GM21529 (cell line): ENCODE data around the gene CHTF8.
A peak's percentile ranks its signal among the peaks of the same experiment; 100 is the strongest.
"Not testable (repeated sequence)": the region's sequence is repeated elsewhere in the genome, so short reads cannot be mapped to it uniquely, and the experiment has no call there.

ENCODE experiments used
- ATAC-seq: cut with Tn5 transposase; IDR thresholded peaks from one replicate; pipeline ENCODE4 v1.9.1; 2021; ENCODE audit not compliant: unreplicated experiment

The CHTF8 gene

GRCh38 chr16:69132424-69133252, at the start of gene CHTF8, which contains the start of gene UTP4:
Gene CHTF8 (minus strand): TSS chr16:69132588. CDS start chr16:69121458, 11,130 bp downstream.
Gene UTP4 (plus strand): TSS chr16:69132649. CDS start chr16:69133460, 811 bp downstream.
- ATAC-seq = peak; percentile 89

- no peak for ATAC-seq
Observed at GRCh38 chr16:69180011-69180338, 47.6 kb upstream of the CHTF8 start.

GRCh38 chr16:69179328-69180010, 47.1 kb upstream of the CHTF8 start:
- ATAC-seq = no peak

- no peak for ATAC-seq
Observed at GRCh38 chr16:69176033-69176800, 43.8 kb upstream of the CHTF8 start.

- ATAC-seq = no peak
Observed at GRCh38 chr16:69171325-69172084, 39.1 kb upstream of the CHTF8 start.

- ATAC-seq = no peak
Observed at GRCh38 chr16:69169607-69170352, 37.4 kb upstream of the CHTF8 start.

- no peak for ATAC-seq
Observed at GRCh38 chr16:69169051-69169450, 36.7 kb upstream of the CHTF8 start.

GRCh38 chr16:69166946-69167930, 34.9 kb upstream of the CHTF8 start:
- ATAC-seq = no peak

- no peak for ATAC-seq
Observed at GRCh38 chr16:69166221-69166833, 33.9 kb upstream of the CHTF8 start.

- ATAC-seq = no peak
Observed at GRCh38 chr16:69165584-69165983, 33.2 kb upstream of the CHTF8 start.

GRCh38 chr16:69160192-69160591, 27.8 kb upstream of the CHTF8 start:
- no peak for ATAC-seq

- no peak for ATAC-seq
Observed at GRCh38 chr16:69157196-69157595, 24.8 kb upstream of the CHTF8 start.

- no peak for ATAC-seq
Observed at GRCh38 chr16:69150146-69150865, 17.9 kb upstream of the CHTF8 start.

GRCh38 chr16:69149621-69150020, 17.2 kb upstream of the CHTF8 start:
- not testable (repeated sequence) for ATAC-seq

GRCh38 chr16:69145658-69146057, 13.3 kb upstream of the CHTF8 start:
- ATAC-seq = no peak

- no peak for ATAC-seq
Observed at GRCh38 chr16:69143116-69143515, 10.7 kb upstream of the CHTF8 start.

- no peak for ATAC-seq
Observed at GRCh38 chr16:69141936-69142335, 9.5 kb upstream of the CHTF8 start.

- ATAC-seq = no peak
Observed at GRCh38 chr16:69141014-69141413, 8.6 kb upstream of the CHTF8 start.
